ENCODE results near the gene WDR3.

The WDR3 gene

GRCh38 chr1:118007391-118007790, 77.9 kb downstream of the WDR3 start:
- Histone ChIP-seq H3K9me3 (replicated peaks; ENCODE audit: low read length) (no peaks in the 10 kb centered on the region), H3K4me2 (ENCODE audit: low read length) (no peak overlapping the region), H3K36me3 (ENCODE audit: insufficient read depth, low read length) (no peaks in the 10 kb centered on the region), H3K27me3 (ENCODE audit: control insufficient read depth, insufficient read depth, low read length) (peaks cover 5% of the 10 kb centered on the region), H3K4me1 (ENCODE audit: control insufficient read depth, insufficient read depth, low read length) (no peaks in the 10 kb centered on the region), H3K9ac (ENCODE audit: low read depth, low read length) (no peak overlapping the region), H3K4me3 (ENCODE audit: low read length) (no peak overlapping the region)

- H3K4me1 ChIP-seq (ENCODE audit: control insufficient read depth, insufficient read depth, low read length): no peaks in the 10 kb centered on the region
- H3K27me3 ChIP-seq (ENCODE audit: control insufficient read depth, insufficient read depth, low read length): peaks cover 5% of the 10 kb centered on the region
- H3K9me3 ChIP-seq (replicated peaks; ENCODE audit: low read length): no peaks in the 10 kb centered on the region
- no peak overlapping the region for H3K4me3 ChIP-seq (ENCODE audit: low read length)
- no peak overlapping the region for H3K9ac ChIP-seq (ENCODE audit: low read depth, low read length)
- no peaks in the 10 kb centered on the region for H3K36me3 ChIP-seq (ENCODE audit: insufficient read depth, low read length)
- H3K4me2 ChIP-seq (ENCODE audit: low read length): no peak overlapping the region
These were observed 78.5 kb downstream of the WDR3 start for GRCh38 chr1:118008011-118008410.

DNA sequence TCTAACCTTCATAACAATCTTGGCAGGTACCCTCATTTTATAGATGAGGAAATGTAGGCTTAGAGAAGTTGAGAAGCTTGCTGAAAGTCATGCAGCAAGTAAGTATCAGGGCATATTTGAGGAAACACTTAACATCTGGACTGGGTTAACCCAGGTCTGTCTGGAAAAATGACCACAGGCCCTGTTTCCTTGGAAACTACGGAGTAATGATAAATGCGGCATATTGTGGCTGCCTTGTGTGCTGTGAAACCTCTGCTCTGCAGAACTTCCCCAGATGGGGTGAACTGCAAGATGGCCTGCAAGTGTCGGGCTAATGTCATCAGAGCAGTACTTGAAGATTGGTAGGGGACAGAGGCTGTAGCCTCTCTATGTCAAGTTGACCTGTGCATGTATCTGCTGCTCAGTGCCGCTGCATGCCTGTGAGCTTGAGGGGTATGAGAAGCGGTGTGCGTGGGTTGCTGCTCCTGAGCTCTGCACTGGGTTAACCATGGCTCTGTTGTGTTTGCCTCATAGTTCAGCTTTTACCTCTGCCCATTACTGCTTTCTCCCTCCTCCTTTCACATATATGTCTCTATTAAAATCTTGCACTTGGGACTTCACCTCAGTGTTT, 83.1 kb downstream of the WDR3 start:
- Histone ChIP-seq H3K9ac (ENCODE audit: low read depth, low read length) (no peak overlapping the region), H3K36me3 (ENCODE audit: insufficient read depth, low read length) (no peaks in the 10 kb centered on the region), H3K4me1 (ENCODE audit: control insufficient read depth, insufficient read depth, low read length) (no peaks in the 10 kb centered on the region), H3K4me2 (ENCODE audit: low read length) (no peak overlapping the region), H3K9me3 (replicated peaks; ENCODE audit: low read length) (no peaks in the 10 kb centered on the region), H3K4me3 (ENCODE audit: low read length) (no peak overlapping the region), H3K27me3 (ENCODE audit: control insufficient read depth, insufficient read depth, low read length) (peaks cover 2% of the 10 kb centered on the region)

GRCh38 chr1:118013336-118013735, 83.8 kb downstream of the WDR3 start:
- Histone ChIP-seq H3K4me3 (ENCODE audit: low read length) (no peak overlapping the region), H3K4me1 (ENCODE audit: control insufficient read depth, insufficient read depth, low read length) (no peaks in the 10 kb centered on the region), H3K9me3 (replicated peaks; ENCODE audit: low read length) (no peaks in the 10 kb centered on the region), H3K9ac (ENCODE audit: low read depth, low read length) (no peak overlapping the region), H3K36me3 (ENCODE audit: insufficient read depth, low read length) (no peaks in the 10 kb centered on the region), H3K27me3 (ENCODE audit: control insufficient read depth, insufficient read depth, low read length) (peaks cover 2% of the 10 kb centered on the region), H3K4me2 (ENCODE audit: low read length) (no peak overlapping the region)

DNA sequence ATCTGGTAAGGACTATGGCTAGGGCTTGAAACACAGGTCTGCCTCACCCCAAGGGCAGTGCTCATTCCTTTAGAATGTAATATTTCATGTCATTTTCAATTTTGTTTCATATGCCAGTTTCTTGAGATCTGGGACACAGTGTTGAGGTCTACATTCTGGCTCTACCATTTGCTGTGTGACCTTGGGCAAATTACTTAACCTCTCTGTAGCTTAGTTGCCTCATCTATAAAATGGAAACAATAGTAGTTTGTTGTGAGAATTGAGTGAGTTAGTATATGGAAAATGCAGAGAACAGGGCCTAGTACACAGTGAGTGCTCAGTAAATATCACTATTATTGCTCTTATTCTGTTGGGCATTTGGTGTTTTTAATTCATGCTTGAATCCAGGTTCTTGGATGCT, 84.4 kb downstream of the WDR3 start:
- Histone ChIP-seq H3K9me3 (replicated peaks; ENCODE audit: low read length) (no peaks in the 10 kb centered on the region), H3K4me3 (ENCODE audit: low read length) (no peak overlapping the region), H3K36me3 (ENCODE audit: insufficient read depth, low read length) (no peaks in the 10 kb centered on the region), H3K4me1 (ENCODE audit: control insufficient read depth, insufficient read depth, low read length) (no peaks in the 10 kb centered on the region), H3K9ac (ENCODE audit: low read depth, low read length) (no peak overlapping the region), H3K4me2 (ENCODE audit: low read length) (no peak overlapping the region), H3K27me3 (ENCODE audit: control insufficient read depth, insufficient read depth, low read length) (peaks cover 2% of the 10 kb centered on the region)

Measured in skeletal muscle satellite cell (primary cell).